ENCODE results near the gene TEX11.

Gene TEX11

DNA sequence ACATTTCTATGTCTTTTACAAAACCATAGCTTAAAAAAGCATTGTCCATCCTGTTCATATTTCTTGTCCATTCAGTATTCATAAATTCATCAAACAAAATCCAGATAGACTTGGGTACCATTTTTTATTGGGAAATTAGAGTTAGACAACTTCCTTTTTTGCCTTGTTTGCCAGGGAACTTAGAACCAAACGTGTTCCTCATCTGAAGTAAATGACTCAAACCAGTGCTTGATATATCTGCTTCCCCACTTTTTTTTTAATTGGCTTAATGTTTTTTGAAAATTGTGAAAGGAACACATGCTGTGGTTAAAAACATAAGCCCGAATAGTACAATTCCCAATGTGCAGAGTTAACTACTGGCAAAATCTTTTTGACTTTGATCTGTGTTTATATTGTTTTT is 419.7 kb downstream of the TEX11 start:
- ATAC-seq, result no peak

DNA sequence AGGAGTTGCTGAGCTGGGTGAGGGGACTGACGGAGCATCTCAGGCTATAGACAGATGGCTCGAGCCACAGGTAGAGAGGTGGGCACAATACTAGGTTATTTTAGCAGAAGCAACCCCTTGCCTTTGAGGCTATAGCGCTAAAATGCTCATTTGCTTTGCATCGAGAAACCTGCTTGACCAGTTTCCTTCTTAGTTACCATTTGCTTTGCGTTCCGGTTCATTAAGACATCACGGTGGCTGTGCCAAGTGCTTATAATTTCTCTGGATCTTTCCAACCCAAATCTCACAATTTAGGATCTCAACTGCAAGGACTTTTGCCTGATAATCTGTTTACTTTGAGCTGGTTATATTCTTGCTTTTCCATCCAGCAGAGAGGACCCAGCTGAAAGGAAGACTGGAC is 423.0 kb downstream of the TEX11 start:
- ATAC-seq, result no peak

DNA sequence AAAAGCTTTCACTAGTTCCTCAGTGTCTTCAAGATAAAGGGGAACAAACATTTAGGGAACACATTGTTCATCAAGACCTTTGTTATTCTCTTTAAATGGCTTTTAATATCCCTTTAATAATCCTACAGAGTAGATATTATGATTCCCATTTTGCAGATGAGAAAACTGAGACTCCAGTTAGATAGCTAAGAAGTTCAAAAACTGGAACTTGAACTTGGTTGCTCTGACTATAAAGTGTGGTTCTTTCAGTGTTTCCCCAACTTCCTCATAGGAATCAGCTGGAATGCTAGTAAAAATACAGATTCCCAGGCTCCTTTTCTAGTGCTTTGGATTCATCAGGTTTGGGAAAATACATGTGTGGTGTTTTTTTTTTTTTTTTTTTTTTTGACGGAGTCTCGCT is 426.2 kb downstream of the TEX11 start:
- no peak for ATAC-seq

DNA sequence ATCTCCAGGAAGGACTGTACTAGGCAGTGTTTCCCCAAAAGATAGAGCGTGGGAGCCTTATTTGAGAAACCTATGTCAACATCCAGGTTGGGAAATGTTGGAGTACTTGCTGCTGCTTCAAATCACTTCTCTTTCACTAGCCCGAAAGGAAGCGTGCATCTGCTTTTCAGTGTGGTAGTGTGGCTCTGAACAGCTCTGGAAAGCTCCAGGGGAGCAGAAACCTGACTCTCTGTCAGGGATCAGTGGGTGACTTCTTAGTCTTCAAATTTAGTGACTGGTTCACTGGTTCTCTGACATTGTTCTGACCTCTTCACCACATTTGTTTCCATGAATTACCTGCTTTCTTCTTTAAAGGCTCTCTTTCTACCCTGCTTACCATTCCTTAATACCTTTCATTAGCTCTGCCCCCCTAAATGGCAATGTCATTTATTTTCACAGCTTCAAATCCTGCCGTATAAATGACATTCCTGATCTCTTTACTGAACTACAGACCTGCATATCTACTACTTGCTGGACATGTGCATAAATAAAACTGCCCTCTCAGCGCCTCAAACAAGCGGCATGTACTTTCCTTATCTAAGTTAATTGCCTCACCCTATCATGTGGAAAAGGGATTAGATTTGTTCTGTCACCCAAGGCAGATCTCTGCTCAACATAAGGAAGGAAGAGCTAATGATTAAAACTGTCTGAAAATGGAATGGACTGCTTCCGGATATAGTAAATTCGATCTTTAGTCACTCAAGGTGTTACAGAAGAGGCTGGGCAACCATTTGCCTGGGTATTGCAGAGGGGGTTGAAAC is 426.8 kb downstream of the TEX11 start:
- no peak for ATAC-seq

DNA sequence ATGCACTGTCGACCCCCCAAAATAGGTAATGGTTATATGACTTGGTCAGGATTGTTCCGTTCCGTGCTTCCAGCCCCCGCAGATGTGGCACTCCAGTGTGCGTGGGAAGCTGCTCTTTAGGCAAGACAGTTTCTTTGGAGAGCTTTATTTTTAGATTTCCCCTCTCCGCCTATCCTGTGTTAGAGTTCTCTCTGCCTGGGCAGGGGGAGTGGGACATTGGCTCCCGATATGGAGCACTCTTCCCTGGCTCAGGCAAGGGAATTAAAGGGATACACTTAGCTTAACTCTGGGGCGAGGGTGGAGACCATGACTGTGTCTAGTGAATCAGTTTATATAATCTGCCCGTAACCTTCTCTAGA is 427.9 kb downstream of the TEX11 start:
- no peak for ATAC-seq

DNA sequence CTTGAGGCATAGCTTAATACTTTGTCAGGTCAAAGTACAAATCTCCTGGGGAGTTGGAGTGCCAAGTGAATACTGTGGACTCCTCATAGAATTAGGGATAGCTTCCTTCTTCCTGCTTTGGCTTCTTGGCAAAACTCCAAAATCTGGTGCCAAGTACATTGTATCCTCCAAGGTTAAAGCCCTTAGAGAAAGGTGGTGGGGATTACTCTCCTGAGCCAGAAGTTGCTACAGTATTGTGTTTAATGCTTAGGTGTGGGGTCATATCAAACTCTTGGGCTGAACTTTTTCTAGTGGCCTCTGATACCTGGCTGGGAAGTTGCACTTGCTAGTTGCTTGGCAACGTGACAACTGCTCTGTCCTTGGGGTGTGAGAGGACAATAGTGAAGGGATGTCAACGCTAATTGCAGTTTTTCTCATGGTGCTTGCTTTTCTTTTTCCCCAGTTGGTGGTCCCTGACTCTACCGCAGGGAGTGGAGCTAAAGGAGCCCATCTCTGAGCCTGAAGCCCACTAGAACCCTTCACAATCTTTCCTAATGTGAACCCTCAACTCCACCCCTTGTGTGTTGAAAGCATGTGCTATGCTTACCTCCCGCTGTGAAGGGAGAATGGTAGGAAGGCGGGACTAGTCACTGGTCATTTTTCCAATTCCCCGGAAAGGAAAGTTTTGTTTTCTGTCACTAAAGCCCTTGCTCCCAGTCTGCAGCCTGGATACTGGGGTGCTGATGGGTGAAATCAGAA is 428.4 kb downstream of the TEX11 start:
- ATAC-seq, result no peak

DNA sequence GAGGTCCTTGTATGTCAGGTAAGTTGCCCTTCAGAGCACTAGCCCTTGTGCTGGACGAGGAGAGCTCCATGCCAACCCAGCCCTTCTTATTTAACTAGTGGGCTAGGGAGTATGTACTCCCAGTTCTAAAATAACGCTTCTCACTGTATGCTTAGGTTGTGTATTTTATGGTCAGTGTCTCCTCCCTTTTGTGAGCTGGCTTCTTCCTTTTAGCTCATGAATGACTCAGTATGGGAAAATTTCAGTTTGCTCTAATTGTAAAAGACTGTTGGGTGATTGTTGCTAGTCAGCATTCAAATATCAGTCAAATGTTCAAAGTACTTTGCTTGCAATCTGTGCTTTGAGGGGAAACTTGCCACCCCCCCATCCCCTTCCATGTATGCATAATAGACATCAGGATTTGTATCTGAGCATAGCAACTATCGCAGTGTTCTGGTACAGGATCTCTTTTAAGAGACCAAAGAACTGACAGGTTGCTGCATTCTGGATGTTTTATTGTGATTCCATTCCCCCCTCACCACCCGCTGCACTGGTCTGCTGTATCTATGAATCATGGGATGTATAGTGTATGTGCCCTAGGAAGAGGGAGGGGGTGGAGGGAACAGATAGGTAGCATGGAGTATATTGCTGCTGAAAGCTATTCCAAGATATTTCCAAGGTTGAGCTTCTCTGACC is 429.1 kb downstream of the TEX11 start:
- ATAC-seq, result no peak
